Mammary epithelial cell (primary cell): Measurements from ENCODE around the gene ZNF331.

Experiments used
- EZH2 ChIP-seq: IDR thresholded peaks from 2 replicates; pipeline ENCODE4 v1.6.1; 2012; ENCODE audit warnings: low read length, inconsistent platforms, borderline replicate concordance
- TF ChIP-seq, protein P1 (sequence below), 2 donors: IDR thresholded peaks in 1 of 2; conservative IDR thresholded peaks in 1 of 2; 2 replicates each; pipeline ENCODE4 v1.5.1; 2011 to 2012; ENCODE audit warnings: inconsistent platforms in 2 of 2, low read length in 2 of 2, mild to moderate bottlenecking in 2 of 2, control low read depth in 1 of 2, low read depth in 1 of 2; ENCODE audit not compliant: insufficient read depth in 1 of 2; ENCODE audit errors: extremely low read depth in 1 of 2

- TF ChIP-seq, protein P1, sequence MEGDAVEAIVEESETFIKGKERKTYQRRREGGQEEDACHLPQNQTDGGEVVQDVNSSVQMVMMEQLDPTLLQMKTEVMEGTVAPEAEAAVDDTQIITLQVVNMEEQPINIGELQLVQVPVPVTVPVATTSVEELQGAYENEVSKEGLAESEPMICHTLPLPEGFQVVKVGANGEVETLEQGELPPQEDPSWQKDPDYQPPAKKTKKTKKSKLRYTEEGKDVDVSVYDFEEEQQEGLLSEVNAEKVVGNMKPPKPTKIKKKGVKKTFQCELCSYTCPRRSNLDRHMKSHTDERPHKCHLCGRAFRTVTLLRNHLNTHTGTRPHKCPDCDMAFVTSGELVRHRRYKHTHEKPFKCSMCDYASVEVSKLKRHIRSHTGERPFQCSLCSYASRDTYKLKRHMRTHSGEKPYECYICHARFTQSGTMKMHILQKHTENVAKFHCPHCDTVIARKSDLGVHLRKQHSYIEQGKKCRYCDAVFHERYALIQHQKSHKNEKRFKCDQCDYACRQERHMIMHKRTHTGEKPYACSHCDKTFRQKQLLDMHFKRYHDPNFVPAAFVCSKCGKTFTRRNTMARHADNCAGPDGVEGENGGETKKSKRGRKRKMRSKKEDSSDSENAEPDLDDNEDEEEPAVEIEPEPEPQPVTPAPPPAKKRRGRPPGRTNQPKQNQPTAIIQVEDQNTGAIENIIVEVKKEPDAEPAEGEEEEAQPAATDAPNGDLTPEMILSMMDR (conservative IDR thresholded peaks at IDR 0.05 in 1 of 2, IDR thresholded peaks at IDR 0.05 in 1 of 2; ENCODE audit: extremely low read depth in 1 of 2, insufficient read depth in 1 of 2, low read depth in 1 of 2, low read length in 2 of 2), result no peak
- no peak for TF ChIP-seq EZH2
Measured at GRCh38 chr19:53545271-53546065, 7.5 kb downstream of the ZNF331 start.
